ENCODE measurements around the gene MRPS26.
A peak's percentile ranks its signal among the peaks of the same experiment; 100 is the strongest.

Gene MRPS26

DNA sequence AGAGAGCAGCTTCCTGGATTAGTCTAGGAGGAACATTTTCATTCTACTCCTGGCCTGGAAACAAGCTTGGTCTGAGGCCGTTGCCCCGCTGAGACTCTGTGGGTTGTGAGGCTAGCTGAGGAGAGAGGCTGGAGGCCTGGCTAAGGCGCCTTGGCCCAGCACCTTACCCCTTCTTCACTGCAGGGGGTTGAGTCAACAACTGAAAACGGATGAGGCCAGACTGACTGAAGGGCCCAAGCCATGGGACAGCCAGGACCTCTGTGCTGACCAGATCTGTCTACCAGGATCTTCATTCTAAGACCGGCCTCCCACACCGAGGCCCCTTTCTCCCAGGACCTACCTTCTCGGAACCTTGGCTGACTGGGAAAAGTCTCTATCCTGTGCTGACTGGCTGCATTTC, 42.2 kb downstream of the MRPS26 start:
- Histone ChIP-seq H3K27me3 (ENCODE audit: low read depth, low read length) (peaks cover 7% of the 10 kb centered on the region; the same call in 1 of the 2 replicates), H3K9me3 (ENCODE audit: insufficient read depth, low read length) (no peaks in the 10 kb centered on the region), H3K4me3 (ENCODE audit: low read length) (no peak overlapping the region), H4K20me1 (ENCODE audit: insufficient read depth, low read length) (no peaks in the 10 kb centered on the region), H3K4me2 (ENCODE audit: low read length) (no peak overlapping the region), H3K27ac (ENCODE audit: low read length) (no peak overlapping the region), H2AFZ (ENCODE audit: low read depth, low read length) (no peak overlapping the region), H3K4me1 (ENCODE audit: low read length) (no peaks in the 10 kb centered on the region), H3K36me3 (replicated peaks; ENCODE audit: low read depth, low read length) (no peaks in the 10 kb centered on the region), H3K9ac (ENCODE audit: low read length) (no peak overlapping the region), H3K79me2 (ENCODE audit: low read length) (no peaks in the 10 kb centered on the region)
- no peak for TF ChIP-seq EZH2phosphoT487 (IDR thresholded peaks at IDR 0.05; ENCODE audit: low read depth)
- TF ChIP-seq, protein P1, sequence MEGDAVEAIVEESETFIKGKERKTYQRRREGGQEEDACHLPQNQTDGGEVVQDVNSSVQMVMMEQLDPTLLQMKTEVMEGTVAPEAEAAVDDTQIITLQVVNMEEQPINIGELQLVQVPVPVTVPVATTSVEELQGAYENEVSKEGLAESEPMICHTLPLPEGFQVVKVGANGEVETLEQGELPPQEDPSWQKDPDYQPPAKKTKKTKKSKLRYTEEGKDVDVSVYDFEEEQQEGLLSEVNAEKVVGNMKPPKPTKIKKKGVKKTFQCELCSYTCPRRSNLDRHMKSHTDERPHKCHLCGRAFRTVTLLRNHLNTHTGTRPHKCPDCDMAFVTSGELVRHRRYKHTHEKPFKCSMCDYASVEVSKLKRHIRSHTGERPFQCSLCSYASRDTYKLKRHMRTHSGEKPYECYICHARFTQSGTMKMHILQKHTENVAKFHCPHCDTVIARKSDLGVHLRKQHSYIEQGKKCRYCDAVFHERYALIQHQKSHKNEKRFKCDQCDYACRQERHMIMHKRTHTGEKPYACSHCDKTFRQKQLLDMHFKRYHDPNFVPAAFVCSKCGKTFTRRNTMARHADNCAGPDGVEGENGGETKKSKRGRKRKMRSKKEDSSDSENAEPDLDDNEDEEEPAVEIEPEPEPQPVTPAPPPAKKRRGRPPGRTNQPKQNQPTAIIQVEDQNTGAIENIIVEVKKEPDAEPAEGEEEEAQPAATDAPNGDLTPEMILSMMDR (IDR thresholded peaks at IDR 0.05; ENCODE audit: low read depth, low read length): no peak

DNA sequence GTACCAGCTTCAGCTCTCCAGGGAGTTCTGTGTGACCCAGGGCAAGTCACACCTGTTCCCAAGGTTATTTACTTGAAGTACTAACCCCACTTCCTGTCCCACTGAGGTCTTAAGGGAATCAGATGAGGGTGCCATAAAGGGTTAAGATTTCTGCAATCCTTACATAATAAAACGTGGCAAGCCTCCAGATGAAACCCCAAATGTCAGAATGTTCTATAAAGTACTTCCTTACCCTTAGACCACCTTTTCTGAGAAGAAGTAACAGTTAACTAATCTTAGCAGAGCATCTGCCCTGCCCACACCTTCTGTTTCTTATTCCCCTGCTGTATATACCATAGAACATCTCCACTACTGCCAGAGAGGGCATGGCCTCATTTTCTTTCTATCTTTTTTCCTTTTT, 44.7 kb downstream of the MRPS26 start:
- Histone ChIP-seq H4K20me1 (ENCODE audit: insufficient read depth, low read length) (no peaks in the 10 kb centered on the region), H3K9ac (ENCODE audit: low read length) (no peak overlapping the region), H3K79me2 (ENCODE audit: low read length) (no peaks in the 10 kb centered on the region), H3K36me3 (replicated peaks; ENCODE audit: low read depth, low read length) (no peaks in the 10 kb centered on the region), H3K27me3 (ENCODE audit: low read depth, low read length) (peaks cover 7% of the 10 kb centered on the region; the same call in 1 of the 2 replicates), H3K9me3 (ENCODE audit: insufficient read depth, low read length) (no peaks in the 10 kb centered on the region), H3K4me1 (ENCODE audit: low read length) (no peaks in the 10 kb centered on the region), H2AFZ (ENCODE audit: low read depth, low read length) (no peak overlapping the region), H3K27ac (ENCODE audit: low read length) (no peak overlapping the region), H3K4me3 (ENCODE audit: low read length) (no peak overlapping the region), H3K4me2 (ENCODE audit: low read length) (no peak overlapping the region)
- TF ChIP-seq EZH2phosphoT487 (IDR thresholded peaks at IDR 0.05; ENCODE audit: low read depth): no peak
- TF ChIP-seq, protein P1 (IDR thresholded peaks at IDR 0.05; ENCODE audit: low read depth, low read length): no peak

DNA sequence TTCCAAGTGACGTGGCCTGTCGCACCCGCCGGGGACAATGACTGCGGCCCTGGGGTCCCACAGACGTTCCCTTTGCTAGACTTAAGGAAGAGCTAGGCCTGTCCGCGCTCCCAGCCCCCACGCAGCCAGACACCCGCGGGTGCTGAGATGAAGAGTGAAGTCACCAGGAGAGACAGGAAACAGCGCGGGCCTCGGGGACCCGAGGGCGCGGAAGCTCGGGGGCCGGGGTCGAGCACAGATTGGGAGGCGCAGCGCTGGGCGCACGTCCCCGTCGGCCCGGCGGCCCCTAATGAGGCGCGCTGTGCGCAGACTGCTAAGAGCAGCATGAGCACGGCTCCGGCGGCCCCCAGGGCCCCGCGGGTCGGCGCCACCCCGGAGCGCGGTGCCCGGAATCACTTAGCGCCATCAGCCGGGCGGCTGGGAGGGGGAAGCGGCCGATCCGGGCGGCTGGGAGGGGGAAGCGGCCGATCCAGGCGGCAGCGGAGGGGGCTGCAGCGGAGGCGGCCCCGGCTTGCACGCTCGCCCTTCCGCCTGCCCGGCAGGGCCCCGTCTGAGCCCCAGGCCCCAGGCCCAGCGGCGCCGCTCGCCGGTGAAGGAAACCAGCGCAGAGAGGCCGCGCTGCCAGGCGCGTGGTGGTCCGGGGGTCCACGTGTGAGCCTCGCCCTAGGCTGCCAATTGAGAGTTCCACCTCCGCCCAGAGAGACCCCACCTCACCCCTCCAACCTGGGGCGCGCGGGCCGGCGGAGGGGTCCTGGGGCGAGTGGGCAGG, 46.9 kb downstream of the MRPS26 start:
- H3K9me3 ChIP-seq (ENCODE audit: insufficient read depth, low read length): no peaks in the 10 kb centered on the region
- TF ChIP-seq, protein P1 (IDR thresholded peaks at IDR 0.05; ENCODE audit: low read depth, low read length): no peak
- no peak for TF ChIP-seq EZH2phosphoT487 (IDR thresholded peaks at IDR 0.05; ENCODE audit: low read depth)
- no peaks in the 10 kb centered on the region for H3K79me2 ChIP-seq (ENCODE audit: low read length)
- no peak overlapping the region for H3K4me2 ChIP-seq (ENCODE audit: low read length)
- no peak overlapping the region for H3K27ac ChIP-seq (ENCODE audit: low read length)
- no peak overlapping the region for H2AFZ ChIP-seq (ENCODE audit: low read depth, low read length)
- peaks cover 7% of the 10 kb centered on the region; the same call in 1 of the 2 replicates for H3K27me3 ChIP-seq (ENCODE audit: low read depth, low read length)
- H4K20me1 ChIP-seq (ENCODE audit: insufficient read depth, low read length): no peaks in the 10 kb centered on the region
- no peak overlapping the region for H3K9ac ChIP-seq (ENCODE audit: low read length)
- H3K4me3 ChIP-seq (ENCODE audit: low read length): no peak overlapping the region
- H3K36me3 ChIP-seq (replicated peaks; ENCODE audit: low read depth, low read length): no peaks in the 10 kb centered on the region
- no peaks in the 10 kb centered on the region for H3K4me1 ChIP-seq (ENCODE audit: low read length)

DNA sequence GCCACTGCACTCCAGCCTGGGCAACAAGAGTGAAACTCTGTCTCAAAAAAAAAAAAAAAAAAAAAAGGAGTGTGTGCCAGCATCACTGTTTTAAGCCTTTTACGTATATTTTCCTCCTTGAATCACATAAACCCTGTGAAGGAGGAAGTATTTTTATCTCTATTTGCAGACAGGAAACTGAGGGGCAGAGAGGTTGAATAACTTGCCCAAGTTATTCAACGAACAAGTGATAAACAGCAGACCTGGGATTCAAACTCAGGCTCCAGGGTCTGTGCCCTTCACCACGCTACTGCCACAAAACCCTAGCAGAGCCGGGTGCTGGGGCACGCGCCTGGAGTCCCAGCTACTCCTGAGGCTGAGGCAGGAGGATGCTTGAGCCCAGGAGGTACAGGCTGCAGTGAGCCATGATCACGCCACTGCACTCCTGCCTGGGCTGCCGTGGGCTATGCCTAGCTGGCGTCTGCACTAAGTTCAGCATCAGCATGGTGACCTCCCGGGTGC, 48.1 kb downstream of the MRPS26 start:
- no peak overlapping the region for H3K4me3 ChIP-seq (ENCODE audit: low read length)
- H4K20me1 ChIP-seq (ENCODE audit: insufficient read depth, low read length): no peaks in the 10 kb centered on the region
- peak overlapping the region; percentile 7 for H3K4me2 ChIP-seq (ENCODE audit: low read length)
- H3K9me3 ChIP-seq (ENCODE audit: insufficient read depth, low read length): no peaks in the 10 kb centered on the region
- H3K27ac ChIP-seq (ENCODE audit: low read length): no peak overlapping the region
- H3K27me3 ChIP-seq (ENCODE audit: low read depth, low read length): peaks cover 7% of the 10 kb centered on the region; the same call in 1 of the 2 replicates
- no peaks in the 10 kb centered on the region for H3K4me1 ChIP-seq (ENCODE audit: low read length)
- no peaks in the 10 kb centered on the region for H3K79me2 ChIP-seq (ENCODE audit: low read length)
- peak overlapping the region; percentile 73; the same call in 1 of the 2 replicates for H2AFZ ChIP-seq (ENCODE audit: low read depth, low read length)
- no peaks in the 10 kb centered on the region for H3K36me3 ChIP-seq (replicated peaks; ENCODE audit: low read depth, low read length)
- TF ChIP-seq, protein P1 (IDR thresholded peaks at IDR 0.05; ENCODE audit: low read depth, low read length): no peak
- TF ChIP-seq EZH2phosphoT487 (IDR thresholded peaks at IDR 0.05; ENCODE audit: low read depth): no peak
- no peak overlapping the region for H3K9ac ChIP-seq (ENCODE audit: low read length)
